ENCODE data around the gene VOPP1.

DNA sequence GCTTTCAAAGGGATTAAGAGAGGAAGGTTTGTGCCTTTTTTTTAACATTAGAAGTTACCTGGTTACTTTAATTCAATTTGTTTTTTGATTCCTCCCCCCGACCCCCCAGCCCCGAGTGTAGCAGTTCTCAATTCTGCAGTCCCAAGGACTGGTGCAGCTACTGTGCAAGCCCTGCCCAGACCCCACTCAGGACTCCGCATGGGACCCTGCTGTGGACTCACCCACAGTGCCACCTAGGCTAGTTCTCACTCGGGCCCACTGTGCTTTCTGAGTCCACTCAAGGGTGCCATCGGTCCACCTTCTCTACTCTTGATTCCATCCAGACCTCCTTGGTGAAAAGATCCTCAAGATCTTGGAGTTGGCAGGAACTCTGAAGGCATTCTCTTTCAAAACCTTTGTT is 77.4 kb downstream of the VOPP1 start:
- TF ChIP-seq POLR2AphosphoS5 (IDR thresholded peaks at IDR 0.05; ENCODE audit: low read depth, low read length) (no peak), POLR2A (IDR thresholded peaks at IDR 0.05; ENCODE audit: low read depth, low read length) (no peak), TAF1 (IDR thresholded peaks at IDR 0.05; ENCODE audit: low read depth, low read length) (no peak)
